ENCODE results near the gene DSN1.

Gene DSN1, protein sequence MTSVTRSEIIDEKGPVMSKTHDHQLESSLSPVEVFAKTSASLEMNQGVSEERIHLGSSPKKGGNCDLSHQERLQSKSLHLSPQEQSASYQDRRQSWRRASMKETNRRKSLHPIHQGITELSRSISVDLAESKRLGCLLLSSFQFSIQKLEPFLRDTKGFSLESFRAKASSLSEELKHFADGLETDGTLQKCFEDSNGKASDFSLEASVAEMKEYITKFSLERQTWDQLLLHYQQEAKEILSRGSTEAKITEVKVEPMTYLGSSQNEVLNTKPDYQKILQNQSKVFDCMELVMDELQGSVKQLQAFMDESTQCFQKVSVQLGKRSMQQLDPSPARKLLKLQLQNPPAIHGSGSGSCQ

GRCh38 chr20:36773597-36774390, at the start of gene DSN1:
DSN1 (minus strand) TSS chr20:36773763; CDS start chr20:36771458, 2,305 bp downstream.
- peak within 1 kb of the TSS; percentile 76 to 91 for H3K4me3 ChIP-seq (replicated peaks in 1 of 2; ENCODE audit: low read depth in 2 of 2, low read length in 2 of 2)
- peak; percentile 98 for DNase-seq (ENCODE audit: low read depth in 2 of 2)
- TF ChIP-seq, protein P1, sequence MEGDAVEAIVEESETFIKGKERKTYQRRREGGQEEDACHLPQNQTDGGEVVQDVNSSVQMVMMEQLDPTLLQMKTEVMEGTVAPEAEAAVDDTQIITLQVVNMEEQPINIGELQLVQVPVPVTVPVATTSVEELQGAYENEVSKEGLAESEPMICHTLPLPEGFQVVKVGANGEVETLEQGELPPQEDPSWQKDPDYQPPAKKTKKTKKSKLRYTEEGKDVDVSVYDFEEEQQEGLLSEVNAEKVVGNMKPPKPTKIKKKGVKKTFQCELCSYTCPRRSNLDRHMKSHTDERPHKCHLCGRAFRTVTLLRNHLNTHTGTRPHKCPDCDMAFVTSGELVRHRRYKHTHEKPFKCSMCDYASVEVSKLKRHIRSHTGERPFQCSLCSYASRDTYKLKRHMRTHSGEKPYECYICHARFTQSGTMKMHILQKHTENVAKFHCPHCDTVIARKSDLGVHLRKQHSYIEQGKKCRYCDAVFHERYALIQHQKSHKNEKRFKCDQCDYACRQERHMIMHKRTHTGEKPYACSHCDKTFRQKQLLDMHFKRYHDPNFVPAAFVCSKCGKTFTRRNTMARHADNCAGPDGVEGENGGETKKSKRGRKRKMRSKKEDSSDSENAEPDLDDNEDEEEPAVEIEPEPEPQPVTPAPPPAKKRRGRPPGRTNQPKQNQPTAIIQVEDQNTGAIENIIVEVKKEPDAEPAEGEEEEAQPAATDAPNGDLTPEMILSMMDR (IDR thresholded peaks at IDR 0.05; ENCODE audit: low read depth, low read length) = peak; percentile 64

DNA sequence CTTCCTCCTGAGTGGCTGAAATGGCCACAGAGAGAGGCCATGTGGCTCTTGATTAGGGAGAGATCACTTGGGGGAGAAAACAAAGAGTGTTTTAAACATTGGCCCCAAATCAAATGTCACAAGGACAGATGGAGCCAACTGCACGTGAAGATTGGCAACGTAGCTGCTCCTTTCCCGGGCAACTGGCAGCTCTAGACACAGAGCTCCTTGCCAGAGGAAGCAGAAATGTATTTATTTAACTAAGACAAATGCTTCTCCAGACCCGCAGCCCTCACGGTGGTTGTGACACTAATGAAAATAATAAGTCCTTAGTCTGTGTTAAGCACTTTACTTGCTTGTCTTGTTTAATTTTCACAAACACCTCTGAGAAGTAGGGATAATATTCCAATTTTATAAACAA, 49.6 kb upstream of the DSN1 start:
- DNase-seq (ENCODE audit: low read depth in 2 of 2) = no peak
- TF ChIP-seq, protein P1 (IDR thresholded peaks at IDR 0.05; ENCODE audit: low read depth, low read length) = no peak
- no peak overlapping the region for H3K4me3 ChIP-seq (replicated peaks in 1 of 2; ENCODE audit: low read depth in 2 of 2, low read length in 2 of 2)

DNA sequence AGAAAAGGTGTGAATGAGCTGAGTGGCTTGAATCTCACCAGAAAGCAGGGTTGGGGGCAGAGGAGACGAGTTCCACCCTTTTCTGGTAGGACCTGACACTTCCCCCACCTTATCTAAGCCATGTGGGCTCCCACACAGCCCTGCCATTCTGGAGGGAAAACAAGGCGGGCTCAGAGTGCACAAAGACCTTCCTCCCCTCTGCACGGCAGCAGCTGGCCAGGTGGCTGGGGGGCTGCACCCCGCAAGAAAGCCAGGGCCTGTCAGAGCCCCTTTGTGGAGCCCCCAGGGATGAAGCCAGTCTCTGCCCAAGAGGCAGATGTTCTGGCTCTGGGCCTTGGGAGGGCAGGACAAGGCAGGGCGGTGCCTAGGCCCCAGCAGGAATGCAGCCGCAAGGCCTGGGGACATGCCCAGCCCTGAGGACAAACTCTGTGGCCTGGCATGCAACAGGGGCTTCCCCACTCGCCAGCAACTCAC, 48.4 kb upstream of the DSN1 start:
- TF ChIP-seq, protein P1 (IDR thresholded peaks at IDR 0.05; ENCODE audit: low read depth, low read length) = no peak
- H3K4me3 ChIP-seq (replicated peaks in 1 of 2; ENCODE audit: low read depth in 2 of 2, low read length in 2 of 2) = no peak overlapping the region
- no peak for DNase-seq (ENCODE audit: low read depth in 2 of 2)

DNA sequence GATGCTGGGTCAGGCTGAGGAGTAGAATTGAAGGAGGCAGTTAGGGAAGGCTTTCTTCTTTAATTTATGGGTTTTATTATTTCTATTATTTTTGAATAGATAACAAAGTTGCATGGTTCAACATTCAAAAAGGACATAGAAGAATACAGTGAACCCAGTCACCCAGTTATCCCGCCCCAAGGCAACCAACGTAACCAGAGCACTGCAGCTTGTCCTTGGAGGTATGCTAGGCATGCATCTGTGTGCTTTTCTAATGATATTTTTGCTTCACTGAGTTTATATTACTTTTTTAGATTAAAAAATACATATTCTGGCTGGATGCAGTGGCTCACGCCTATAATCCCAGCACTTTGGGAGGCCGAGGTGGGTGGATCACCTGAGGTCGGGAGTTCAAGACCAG, 47.4 kb upstream of the DSN1 start:
- TF ChIP-seq, protein P1 (IDR thresholded peaks at IDR 0.05; ENCODE audit: low read depth, low read length) = no peak
- DNase-seq (ENCODE audit: low read depth in 2 of 2) = no peak
- no peak overlapping the region for H3K4me3 ChIP-seq (replicated peaks in 1 of 2; ENCODE audit: low read depth in 2 of 2, low read length in 2 of 2)

DNA sequence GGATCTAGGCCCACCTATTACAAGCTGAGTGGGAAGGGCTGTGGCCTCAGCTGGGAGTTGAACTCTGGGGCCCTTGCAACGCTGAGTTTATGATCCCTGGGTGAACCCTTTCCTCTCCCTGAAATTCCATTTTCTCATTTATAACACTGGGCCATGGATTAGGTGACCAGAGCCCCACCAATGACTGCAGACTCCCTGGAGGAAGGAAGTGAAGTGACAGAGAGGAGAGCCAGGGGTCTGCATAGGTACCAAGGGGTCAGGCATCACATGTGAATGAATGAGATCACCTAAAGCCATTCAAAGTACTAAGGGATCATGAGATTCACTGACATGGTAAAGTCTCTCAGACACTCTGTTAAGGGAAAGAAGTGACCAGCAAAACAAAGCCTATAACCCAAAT, 46.5 kb upstream of the DSN1 start:
- DNase-seq (ENCODE audit: low read depth in 2 of 2) = no peak
- TF ChIP-seq, protein P1 (IDR thresholded peaks at IDR 0.05; ENCODE audit: low read depth, low read length) = no peak
- no peak overlapping the region for H3K4me3 ChIP-seq (replicated peaks in 1 of 2; ENCODE audit: low read depth in 2 of 2, low read length in 2 of 2)

GRCh38 chr20:36819659-36820058, 46.1 kb upstream of the DSN1 start:
- H3K4me3 ChIP-seq (replicated peaks in 1 of 2; ENCODE audit: low read depth in 2 of 2, low read length in 2 of 2) = no peak overlapping the region
- TF ChIP-seq, protein P1 (IDR thresholded peaks at IDR 0.05; ENCODE audit: low read depth, low read length) = no peak
- DNase-seq (ENCODE audit: low read depth in 2 of 2) = no peak
